GM18507 (cell line): ENCODE measurements around the gene TBC1D8.
"Not testable (repeated sequence)": the region's sequence is repeated elsewhere in the genome, so short reads cannot be mapped to it uniquely, and the experiment has no call there.

Source experiments
- DNase-seq: peaks from one replicate; pipeline ENCODE4 v3.0.0; 2011; ENCODE audit warnings: low read depth; ENCODE audit not compliant: insufficient read length; ENCODE audit errors: extremely low spot score
- FAIRE-seq: peaks from 2 replicates; lab custom pipeline; 2011; peaks lifted over from hg19 to GRCh38; lab: Jason Lieb, UNC

The TBC1D8 gene

GRCh38 chr2:101151146-101151858, at the start of gene TBC1D8:
TBC1D8 (minus strand) TSS chr2:101151382; CDS start chr2:101151253, 129 bp downstream.
- FAIRE-seq (no peak), DNase-seq (peak; percentile 68)

GRCh38 chr2:101200676-101201075, 49.5 kb upstream of the TBC1D8 start:
- DNase-seq (no peak), FAIRE-seq (no peak)

DNA sequence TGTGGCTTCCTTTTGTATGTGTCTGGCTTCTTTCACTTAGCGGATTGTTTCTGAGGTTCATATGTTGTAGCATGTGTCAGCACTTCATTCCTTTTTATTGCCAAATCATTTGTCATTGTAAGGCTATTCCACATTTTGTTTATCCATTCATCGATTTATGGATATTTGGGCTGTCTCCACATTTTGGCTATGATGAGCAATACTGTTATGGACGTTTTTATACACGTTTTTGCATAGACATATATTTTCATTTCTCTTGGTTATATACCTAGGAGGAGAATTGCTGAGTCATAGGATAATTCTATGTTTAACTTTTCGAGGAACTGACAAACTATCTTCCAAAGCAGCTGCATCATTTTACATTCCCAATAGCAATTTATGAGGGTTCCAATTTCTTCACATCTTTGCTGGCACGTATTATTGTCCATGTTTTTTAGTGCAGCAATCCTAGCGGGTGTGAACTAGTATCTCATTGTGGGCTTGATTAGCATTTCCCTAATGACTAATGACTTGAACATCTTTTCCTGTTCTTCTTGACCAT, 48.1 kb upstream of the TBC1D8 start:
- FAIRE-seq (no peak), DNase-seq (no peak)

GRCh38 chr2:101197814-101198213, 46.6 kb upstream of the TBC1D8 start:
- FAIRE-seq (no peak), DNase-seq (no peak)

DNA sequence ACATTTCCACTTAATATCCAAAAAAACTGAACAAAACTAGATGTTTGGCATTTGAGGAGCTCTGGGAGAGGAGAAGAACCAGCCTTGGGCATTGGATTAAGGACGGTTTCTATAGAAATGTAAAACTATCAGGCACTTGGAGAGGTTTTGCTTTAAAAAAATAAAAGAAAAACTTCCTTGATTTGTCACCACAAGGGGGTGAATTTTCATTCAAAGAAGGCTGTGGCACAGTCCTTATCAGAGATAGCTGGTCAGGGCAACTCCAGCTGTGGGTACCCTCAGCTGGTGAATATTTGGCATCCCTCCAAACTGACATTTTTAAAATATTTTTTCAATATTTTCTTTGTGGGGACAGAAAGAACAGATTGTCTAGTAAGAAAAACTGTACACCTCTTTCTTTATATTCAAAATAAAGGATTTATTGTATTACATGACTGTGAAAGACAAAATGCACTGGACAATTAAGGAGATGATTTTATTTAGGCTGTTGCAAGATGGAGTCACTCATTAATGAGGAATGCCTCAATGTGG, 46.1 kb upstream of the TBC1D8 start:
- FAIRE-seq (no peak), DNase-seq (no peak)

DNA sequence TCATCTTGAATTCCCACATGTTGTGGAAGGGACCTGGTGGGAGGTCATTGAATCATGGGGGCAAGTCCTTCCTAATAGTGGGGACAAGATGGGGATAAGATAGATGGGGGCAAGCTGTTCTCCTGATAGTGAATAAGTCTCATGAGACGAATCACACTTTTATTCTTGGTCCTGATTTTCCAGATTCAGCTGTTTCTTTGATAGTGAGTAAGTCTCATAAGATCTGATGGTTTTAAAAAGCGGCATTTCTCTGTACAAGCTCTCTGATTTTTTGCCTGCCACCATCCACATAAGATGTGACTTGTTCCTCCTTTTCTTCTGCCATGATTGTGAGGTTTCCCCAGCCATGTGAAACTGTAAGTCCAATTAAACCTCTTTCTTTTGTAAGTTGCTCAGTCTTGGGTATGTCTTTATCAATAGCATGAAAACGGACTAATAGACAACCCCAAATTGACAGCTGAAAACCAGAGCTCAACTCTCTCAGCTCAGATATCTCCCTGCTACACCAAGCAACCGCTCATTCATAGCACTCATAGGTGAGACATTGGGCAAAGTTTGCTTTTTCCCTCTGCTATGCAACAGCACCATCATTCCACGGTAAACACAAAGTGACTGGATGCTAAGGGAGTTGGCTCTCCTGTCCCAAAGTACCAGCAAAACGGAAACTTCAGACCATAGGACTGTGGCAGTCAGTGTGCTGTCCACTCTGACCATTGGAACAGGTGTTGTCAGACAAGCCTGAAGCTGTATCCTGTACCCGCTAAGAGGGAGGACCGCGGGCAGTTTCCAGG, 44.9 kb upstream of the TBC1D8 start:
- no peak for DNase-seq
- no peak for FAIRE-seq

GRCh38 chr2:101193033-101193626, 41.9 kb upstream of the TBC1D8 start:
- no peak for FAIRE-seq
- no peak for DNase-seq

DNA sequence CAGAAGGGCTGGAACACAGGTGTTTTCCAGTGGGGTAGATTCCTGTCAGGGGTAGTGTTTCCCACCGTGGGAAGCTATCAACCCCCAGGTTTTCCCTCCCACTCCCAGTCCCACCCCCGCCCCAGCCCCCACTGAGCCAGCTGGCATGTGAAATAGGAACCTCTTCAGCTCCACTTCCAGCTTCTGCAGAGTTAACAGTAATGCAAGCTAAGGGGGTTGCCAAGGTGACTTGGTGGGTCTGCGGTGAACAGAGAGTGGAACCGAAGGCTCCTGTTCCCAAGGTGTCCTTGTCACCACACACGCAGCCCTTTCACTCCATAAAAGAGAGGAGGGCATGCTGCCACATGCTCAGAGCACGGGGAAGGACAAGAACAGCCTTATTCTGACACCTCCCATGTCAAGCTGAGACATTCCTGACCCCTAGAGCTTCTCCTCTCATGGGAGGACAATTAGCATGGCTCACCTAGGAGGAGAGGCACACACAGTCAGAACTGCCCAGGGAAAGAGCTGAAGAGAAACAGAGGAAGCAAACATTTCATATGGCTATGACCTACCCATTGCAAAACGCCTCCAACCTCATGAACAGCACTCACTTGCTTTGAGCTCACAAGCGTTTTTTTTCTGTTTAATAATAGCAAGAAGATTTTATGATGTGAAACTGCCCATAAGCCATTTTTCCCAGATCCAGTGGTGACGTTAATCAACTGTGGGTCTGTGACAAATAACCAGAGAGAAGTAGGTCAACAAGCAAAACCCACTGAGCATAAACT, 39.8 kb upstream of the TBC1D8 start:
- FAIRE-seq (no peak), DNase-seq (no peak)

DNA sequence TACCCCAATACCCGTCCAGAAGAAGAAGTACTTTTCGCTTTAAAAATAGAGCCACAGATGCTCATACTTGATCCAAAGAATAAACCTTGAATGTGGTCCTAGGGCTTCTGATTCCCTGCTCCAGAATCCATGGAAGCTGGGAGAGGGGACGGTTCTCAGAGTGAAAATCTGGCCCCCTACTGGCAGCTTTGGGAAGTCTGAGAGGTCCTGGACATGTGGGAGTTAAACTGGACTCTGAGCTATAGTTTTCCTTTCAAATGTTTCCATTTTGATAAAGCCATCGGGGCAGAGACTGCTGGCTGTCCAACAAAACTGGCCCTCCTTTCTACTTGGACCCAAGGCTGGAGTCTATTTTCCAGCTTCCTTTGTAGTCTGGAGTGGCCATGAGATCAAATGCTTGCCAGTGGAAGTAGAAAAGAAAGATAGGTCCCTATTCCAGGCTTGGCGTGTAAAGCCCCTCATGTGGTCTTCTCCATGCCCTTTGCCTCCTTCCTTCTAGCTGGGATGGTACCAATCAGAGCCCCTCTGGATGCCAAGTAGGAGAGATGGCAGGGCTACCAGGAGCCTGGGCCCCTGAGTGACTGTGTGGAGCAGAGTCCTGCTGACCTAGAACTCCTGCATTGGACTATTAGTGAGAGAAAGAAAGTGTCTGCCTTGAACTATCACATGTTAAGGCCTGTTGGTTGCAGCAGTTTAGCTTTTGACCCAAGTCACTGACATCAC, 37.7 kb upstream of the TBC1D8 start:
- DNase-seq (no peak), FAIRE-seq (no peak)

DNA sequence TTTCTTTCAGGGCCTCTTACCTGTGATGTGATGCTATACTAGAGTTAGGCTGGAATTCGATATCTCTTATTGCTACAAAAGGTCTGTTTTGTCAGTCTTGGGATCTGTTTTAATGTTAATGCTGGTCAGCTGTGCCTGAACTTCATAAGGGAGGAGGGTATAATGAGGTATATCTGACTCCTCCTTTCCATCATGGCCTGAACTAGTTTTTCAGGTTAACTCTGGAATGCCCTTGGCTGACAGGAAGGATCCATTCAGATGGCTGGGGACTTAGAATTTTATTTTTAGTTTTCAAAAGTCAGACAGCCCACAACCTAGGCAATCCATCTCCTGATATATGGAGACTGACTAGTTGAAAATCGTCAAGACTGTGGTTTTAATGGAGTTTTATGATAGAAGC, 35.9 kb upstream of the TBC1D8 start:
- FAIRE-seq: no peak
- no peak for DNase-seq

DNA sequence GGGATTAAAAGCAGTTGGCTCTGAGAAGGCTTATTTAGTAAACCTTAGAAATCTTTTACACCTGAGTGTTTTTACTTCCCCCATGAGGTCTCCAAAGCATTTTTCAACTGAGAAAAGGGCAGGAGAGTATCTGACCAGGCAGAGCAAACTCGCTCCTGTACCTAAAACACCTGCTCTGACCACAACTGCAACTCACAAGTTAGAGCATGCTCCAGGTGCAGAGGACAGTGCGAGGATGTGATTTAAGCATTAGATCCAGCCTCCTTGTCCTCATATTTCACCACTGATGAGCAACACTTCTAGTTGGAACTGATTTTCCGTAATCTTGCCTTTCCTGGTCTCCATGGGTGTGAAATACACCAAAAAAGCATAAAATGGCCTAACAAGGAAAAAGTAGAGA, 34.5 kb upstream of the TBC1D8 start:
- FAIRE-seq: no peak
- DNase-seq: no peak

DNA sequence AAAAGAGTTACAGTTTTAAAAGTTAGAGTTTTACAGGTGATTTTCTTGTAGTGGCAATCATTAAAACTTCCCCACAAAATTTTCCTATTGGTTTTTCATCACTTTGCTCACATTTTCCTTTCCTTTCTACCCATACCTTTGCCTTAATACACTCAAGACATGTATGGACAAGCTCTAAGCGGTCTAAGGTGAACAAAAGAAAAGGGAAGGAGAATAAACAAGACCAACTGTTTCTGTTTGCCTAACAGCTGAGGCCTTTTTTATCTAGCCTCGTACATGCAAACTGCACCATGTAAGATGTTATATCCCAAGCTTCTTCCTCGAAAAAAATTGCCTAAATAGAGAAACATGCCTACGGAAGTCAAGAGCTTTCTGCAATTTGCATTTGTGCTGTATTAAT, 33.9 kb upstream of the TBC1D8 start:
- DNase-seq (no peak), FAIRE-seq (no peak)

DNA sequence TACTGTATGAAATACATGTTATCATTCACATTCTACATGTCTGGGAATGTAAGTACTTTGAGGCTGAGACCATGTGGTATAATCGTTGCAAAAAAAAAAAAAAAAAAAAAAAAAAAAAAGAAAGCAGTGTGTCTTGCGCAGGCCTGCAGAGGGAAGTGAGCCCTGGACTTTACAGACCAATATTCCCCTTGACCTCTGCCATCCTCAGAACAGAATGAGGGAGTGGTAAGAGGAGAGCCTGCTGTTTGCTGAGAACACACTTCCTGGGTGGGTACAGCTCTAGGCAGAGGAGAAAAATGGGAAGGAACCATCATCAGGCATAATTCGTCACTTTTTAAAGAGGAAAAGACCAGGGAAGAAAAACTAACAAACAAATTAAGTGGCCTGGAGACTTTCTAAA, 28.8 kb upstream of the TBC1D8 start:
- DNase-seq (no peak), FAIRE-seq (no peak)

GRCh38 chr2:101176803-101177202, 25.6 kb upstream of the TBC1D8 start:
- DNase-seq: no peak
- no peak for FAIRE-seq

- no peak for DNase-seq
- no peak for FAIRE-seq
Measured at GRCh38 chr2:101175991-101176390, 24.8 kb upstream of the TBC1D8 start.

DNA sequence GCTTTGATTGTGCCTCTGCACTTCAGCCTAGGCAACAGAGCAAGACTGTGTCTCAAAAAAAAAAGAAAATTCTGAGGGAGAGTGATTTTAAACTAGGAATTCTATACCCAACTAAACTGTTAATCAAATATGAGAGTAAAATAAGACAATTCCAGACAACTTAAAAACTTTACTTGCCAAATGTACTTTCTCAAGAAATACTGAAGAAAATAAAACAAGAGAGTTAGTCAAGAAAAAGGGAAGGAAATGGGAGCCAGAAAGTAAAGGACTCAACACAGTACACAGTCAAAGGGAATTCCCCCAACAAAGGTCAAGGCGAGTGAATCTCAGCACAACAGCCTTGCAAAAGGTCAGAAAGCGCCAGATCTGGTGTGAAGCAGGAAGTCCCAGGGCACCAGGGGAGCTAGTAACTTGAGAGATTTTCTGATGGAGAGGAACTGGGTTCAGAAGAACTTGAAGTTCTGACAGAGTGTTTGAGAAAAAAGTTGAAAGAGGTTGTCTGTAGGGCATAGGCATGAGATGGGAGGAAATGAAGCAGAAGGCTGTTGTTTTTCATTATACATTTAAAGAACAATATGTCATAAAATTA, 22.6 kb upstream of the TBC1D8 start:
- FAIRE-seq (no peak), DNase-seq (no peak)

GRCh38 chr2:101169822-101170221, 18.6 kb upstream of the TBC1D8 start:
- DNase-seq, FAIRE-seq: not testable (repeated sequence)

GRCh38 chr2:101168706-101169105, 17.5 kb upstream of the TBC1D8 start:
- DNase-seq (no peak), FAIRE-seq (no peak)
